Epithelial cell of proximal tubule (primary cell): ENCODE measurements around the gene TBC1D22A. TPM values are rescaled to one million over a fixed set of nuclear protein-coding genes. Genes with fewer than 3 reads are reported as not detected.

Experiments used
- DNase-seq: peaks from one replicate; pipeline ENCODE4 v3.0.0-alpha.2; 2011; ENCODE audit warnings: low read depth
- H3K4me3 ChIP-seq: 2 replicates; pipeline ENCODE4 v1.5.1; 2011; ENCODE audit warnings: low read depth, mild to moderate bottlenecking, low read length
- CTCF ChIP-seq: conservative IDR thresholded peaks from 2 replicates; pipeline ENCODE4 v1.5.1; 2012; ENCODE audit warnings: low read depth, mild to moderate bottlenecking, low read length
- total RNA-seq: library from RNA; depleted of rRNA; stranded (reverse); fragments of >200 nt; gene quantifications from 2 replicates; pipeline ENCODE4 v1.2.3, GENCODE V29; 2015

Gene TBC1D22A
- total RNA-seq, 1 donor from 2014 or later: 22.7 TPM

GRCh38 chr22:47200273-47201051 lies 438.0 kb downstream of the TBC1D22A start:
- H3K4me3 ChIP-seq: no peak overlapping the region
- TF ChIP-seq CTCF: no peak
- DNase-seq: no peak

GRCh38 chr22:47201186-47201995 lies 438.9 kb downstream of the TBC1D22A start:
- no peak for TF ChIP-seq CTCF
- no peak for DNase-seq

GRCh38 chr22:47201996-47202818 lies 439.8 kb downstream of the TBC1D22A start:
- no peak for DNase-seq
- TF ChIP-seq CTCF: no peak
- H3K4me3 ChIP-seq: no peak overlapping the region

More at GRCh38 chr22:47201186-47201995, 438.9 kb downstream of the TBC1D22A start:
- H3K4me3 ChIP-seq: no peak overlapping the region

- no peak for DNase-seq
- no peak for TF ChIP-seq CTCF
Observed at GRCh38 chr22:47202819-47203553, 440.5 kb downstream of the TBC1D22A start.

GRCh38 chr22:47203554-47203991 lies 441.1 kb downstream of the TBC1D22A start:
- no peak for DNase-seq
- TF ChIP-seq CTCF: no peak
- H3K4me3 ChIP-seq: no peak overlapping the region

More at GRCh38 chr22:47202819-47203553, 440.5 kb downstream of the TBC1D22A start:
- H3K4me3 ChIP-seq: no peak overlapping the region
